GM12892 (cell line): ENCODE results near the gene NMNAT2.

Experiments
- POLR2A ChIP-seq: IDR thresholded peaks from 2 replicates; pipeline ENCODE4 v1.6.1; 2011; ENCODE audit warnings: low read depth, low read length, control low read depth
- POLR2AphosphoS5 ChIP-seq: IDR thresholded peaks from 2 replicates; pipeline ENCODE4 v1.6.1; 2011; ENCODE audit warnings: low read depth, low read length, control low read depth

DNA sequence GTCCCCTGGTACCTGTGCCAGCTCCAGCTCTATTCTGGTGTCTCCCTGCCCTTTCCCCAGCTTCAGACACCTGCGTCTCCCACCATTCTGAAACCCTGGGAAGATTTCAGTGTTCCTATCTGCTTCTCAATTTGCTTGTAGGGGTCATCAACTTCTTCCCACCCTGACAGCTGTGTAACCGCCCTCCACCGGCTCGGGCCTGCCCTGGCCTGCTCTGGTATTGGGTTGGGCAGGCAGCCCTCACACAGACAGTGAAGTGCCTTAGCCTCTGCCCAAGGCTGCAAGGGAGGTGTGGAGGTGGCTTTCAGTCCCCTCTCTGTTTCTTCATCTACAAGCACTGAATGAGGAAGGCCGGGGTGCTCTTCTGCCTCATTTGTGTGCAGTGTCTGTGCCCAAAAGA, 134.9 kb downstream of the NMNAT2 start:
- TF ChIP-seq POLR2A, result no peak
- TF ChIP-seq POLR2AphosphoS5, result no peak
